Measurements from ENCODE around the gene SLC19A1.

- TF ChIP-seq, protein P1, sequence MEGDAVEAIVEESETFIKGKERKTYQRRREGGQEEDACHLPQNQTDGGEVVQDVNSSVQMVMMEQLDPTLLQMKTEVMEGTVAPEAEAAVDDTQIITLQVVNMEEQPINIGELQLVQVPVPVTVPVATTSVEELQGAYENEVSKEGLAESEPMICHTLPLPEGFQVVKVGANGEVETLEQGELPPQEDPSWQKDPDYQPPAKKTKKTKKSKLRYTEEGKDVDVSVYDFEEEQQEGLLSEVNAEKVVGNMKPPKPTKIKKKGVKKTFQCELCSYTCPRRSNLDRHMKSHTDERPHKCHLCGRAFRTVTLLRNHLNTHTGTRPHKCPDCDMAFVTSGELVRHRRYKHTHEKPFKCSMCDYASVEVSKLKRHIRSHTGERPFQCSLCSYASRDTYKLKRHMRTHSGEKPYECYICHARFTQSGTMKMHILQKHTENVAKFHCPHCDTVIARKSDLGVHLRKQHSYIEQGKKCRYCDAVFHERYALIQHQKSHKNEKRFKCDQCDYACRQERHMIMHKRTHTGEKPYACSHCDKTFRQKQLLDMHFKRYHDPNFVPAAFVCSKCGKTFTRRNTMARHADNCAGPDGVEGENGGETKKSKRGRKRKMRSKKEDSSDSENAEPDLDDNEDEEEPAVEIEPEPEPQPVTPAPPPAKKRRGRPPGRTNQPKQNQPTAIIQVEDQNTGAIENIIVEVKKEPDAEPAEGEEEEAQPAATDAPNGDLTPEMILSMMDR (IDR thresholded peaks at IDR 0.05 in 4 of 5, conservative IDR thresholded peaks at IDR 0.05 in 1 of 5), result no peak
- TF ChIP-seq POLR2A (IDR thresholded peaks at IDR 0.05), result no peak
Observed at GRCh38 chr21:45494851-45495680, 47.2 kb downstream of the SLC19A1 start.
